Keratinocyte (primary cell): ENCODE results near the gene DLL4. TPM values are rescaled to one million over a fixed set of nuclear protein-coding genes. Genes with fewer than 3 reads are reported as not detected.

Experiments
- DNase-seq: peaks from one replicate; pipeline ENCODE4 v3.0.0-alpha.2; 2011; ENCODE audit warnings: low read depth, missing footprints, low spot score
- FAIRE-seq: peaks from 2 replicates; lab custom pipeline; 2011; peaks lifted over from hg19 to GRCh38; lab: Jason Lieb, UNC
- H2AFZ ChIP-seq: 2 replicates; pipeline ENCODE4 v1.6.0; 2012; ENCODE audit warnings: low read length, control low read depth, inconsistent platforms; ENCODE audit not compliant: control insufficient read depth
- H3K27ac ChIP-seq: 2 replicates; pipeline ENCODE4 v1.5.1; 2011; ENCODE audit warnings: low read length; ENCODE audit not compliant: control insufficient read depth, insufficient read depth
- H3K27me3 ChIP-seq: 3 replicates; pipeline ENCODE4 v1.6.0; 2011; ENCODE audit warnings: low read length; ENCODE audit not compliant: control insufficient read depth, insufficient read depth; ENCODE audit errors: extremely low read depth
- H3K36me3 ChIP-seq, 2 experiments: 2 replicates in 1 of 2; 3 replicates in 1 of 2; pipeline ENCODE4 v1.5.1; 2011; ENCODE audit warnings: low read length in 2 of 2, mild to moderate bottlenecking in 1 of 2; ENCODE audit not compliant: control insufficient read depth in 2 of 2, insufficient read depth in 2 of 2; ENCODE audit errors: extremely low read depth in 1 of 2
- H3K4me1 ChIP-seq: 3 replicates; pipeline ENCODE4 v1.5.1; 2011; ENCODE audit warnings: low read length; ENCODE audit not compliant: control insufficient read depth, insufficient read depth; ENCODE audit errors: extremely low read depth
- H3K4me2 ChIP-seq: 3 replicates; pipeline ENCODE4 v1.6.0; 2011; ENCODE audit warnings: low read depth, low read length; ENCODE audit not compliant: control insufficient read depth, insufficient read depth; ENCODE audit errors: extremely low read depth
- H3K4me3 ChIP-seq, 3 experiments: fragments of 200-600 bp in 1 of 3; sonication (generic) in 1 of 3; 2 replicates in 2 of 3; 3 replicates in 1 of 3; pipeline ENCODE4 v1.5.1; 2011 to 2016; ENCODE audit warnings: low read length in 3 of 3, mild to moderate bottlenecking in 3 of 3, control low read depth in 2 of 3, inconsistent platforms in 1 of 3, low read depth in 1 of 3, mixed read lengths in 1 of 3, mixed run types in 1 of 3, moderate library complexity in 1 of 3; ENCODE audit not compliant: control insufficient read depth in 2 of 3, insufficient read depth in 2 of 3; ENCODE audit errors: extremely low read depth in 1 of 3
- H3K79me2 ChIP-seq: 2 replicates; pipeline ENCODE4 v1.6.0; 2012; ENCODE audit warnings: low read length; ENCODE audit not compliant: control insufficient read depth, insufficient read depth
- H3K9ac ChIP-seq: 3 replicates; pipeline ENCODE4 v1.6.0; 2011; ENCODE audit warnings: low read length; ENCODE audit not compliant: control insufficient read depth, insufficient read depth; ENCODE audit errors: extremely low read depth
- H3K9me1 ChIP-seq: 3 replicates; pipeline ENCODE4 v1.6.0; 2011; ENCODE audit warnings: low read length; ENCODE audit not compliant: control insufficient read depth, insufficient read depth; ENCODE audit errors: extremely low read depth
- H3K9me3 ChIP-seq: 2 replicates; pipeline ENCODE4 v1.5.1; 2012; ENCODE audit warnings: low read depth, low read length; ENCODE audit not compliant: control insufficient read depth
- H4K20me1 ChIP-seq: 3 replicates; pipeline ENCODE4 v1.6.0; 2011; ENCODE audit warnings: low read length; ENCODE audit not compliant: control insufficient read depth, insufficient read depth; ENCODE audit errors: extremely low read depth
- CTCF ChIP-seq, 3 experiments: IDR thresholded peaks in 1 of 3; conservative IDR thresholded peaks in 1 of 3; optimal IDR thresholded peaks in 1 of 3; 2 replicates in 2 of 3; 3 replicates in 1 of 3; pipeline versions ENCODE3 to v1.5.1; 2011; ENCODE audit warnings: low read length in 3 of 3, mild to moderate bottlenecking in 3 of 3, moderate library complexity in 2 of 3, control low read depth in 1 of 3, inconsistent platforms in 1 of 3; ENCODE audit not compliant: insufficient read depth in 2 of 3; ENCODE audit errors: extremely low read depth in 1 of 3
- EZH2 ChIP-seq: IDR thresholded peaks from one replicate; pipeline ENCODE4 v1.6.1; 2012; ENCODE audit warnings: inconsistent platforms, mild to moderate bottlenecking, low read length, moderate library complexity
- dilution Hi-C: fragments of 300-500 bp; cut with MboI; formaldehyde crosslinking; loops from one replicate; pipeline ENCODE4 v1.7.0; 2020; ENCODE audit warnings: low sequenced_read_pairs; ENCODE audit not compliant: extremely low pct_ligation_motif_present
- polyA plus RNA-seq, 5 experiments: library from polyadenylated mRNA; depleted of rRNA in 3 of 5; stranded (reverse) in 3 of 5; stranded (forward) in 1 of 5; unstranded in 1 of 5; fragments of >200 nt; gene quantifications; 1 replicate in 1 of 5; 2 replicates in 3 of 5; 3 replicates in 1 of 5; pipeline versions ENCODE4 v1.2.1 to v1.2.3, GENCODE V29; 2011 to 2012; ENCODE audit warnings: missing spikeins in 2 of 5, low read depth in 1 of 5, low replicate concordance in 1 of 5

DLL4 gene
- polyA plus RNA-seq, 1 donor (not counting 4 experiments of a cell fraction or from before 2014, with no cell fraction given) = not detected

GRCh38 chr15:40932649-40933516, 3.7 kb downstream of the DLL4 start:
- no peak overlapping the region for H3K27ac ChIP-seq
- H3K4me1 ChIP-seq = peaks cover 15% of the 10 kb centered on the region
- no peak for TF ChIP-seq CTCF (optimal IDR thresholded peaks at IDR 0.05 in 1 of 3, IDR thresholded peaks at IDR 0.05 in 1 of 3, conservative IDR thresholded peaks at IDR 0.05 in 1 of 3; ENCODE audit: extremely low read depth in 1 of 3, insufficient read depth in 2 of 3, low read length in 3 of 3)
- no peak for TF ChIP-seq EZH2
- H3K36me3 ChIP-seq = no peaks in the 10 kb centered on the region
- dilution Hi-C loops = no loop called here
- H3K4me2 ChIP-seq = no peak overlapping the region
- H3K27me3 ChIP-seq = peaks cover 57% of the 10 kb centered on the region
- no peaks in the 10 kb centered on the region for H3K9me3 ChIP-seq
- H2AFZ ChIP-seq = no peak overlapping the region
- H3K9ac ChIP-seq = no peak overlapping the region
- no peak overlapping the region for H3K4me3 ChIP-seq
- no peaks in the 10 kb centered on the region for H3K79me2 ChIP-seq
- FAIRE-seq (no peak), DNase-seq (no peak)
- H3K9me1 ChIP-seq = no peaks in the 10 kb centered on the region
- peaks cover 2% of the 10 kb centered on the region for H4K20me1 ChIP-seq

GRCh38 chr15:40933517-40933902, 4.4 kb downstream of the DLL4 start:
- FAIRE-seq = no peak

More at GRCh38 chr15:40933517-40933902, 4.4 kb downstream of the DLL4 start:
- Histone ChIP-seq H3K4me3 (no peak overlapping the region), H3K36me3 (no peaks in the 10 kb centered on the region), H3K27ac (no peak overlapping the region), H3K4me1 (peaks cover 12% of the 10 kb centered on the region), H2AFZ (no peak overlapping the region), H3K9me3 (no peaks in the 10 kb centered on the region), H3K79me2 (no peaks in the 10 kb centered on the region), H3K27me3 (peaks cover 52% of the 10 kb centered on the region), H3K4me2 (no peak overlapping the region), H3K9me1 (no peaks in the 10 kb centered on the region), H3K9ac (no peak overlapping the region), H4K20me1 (peaks cover 2% of the 10 kb centered on the region)
- DNase-seq = no peak
- dilution Hi-C loops = no loop called here
- TF ChIP-seq EZH2 = no peak
- TF ChIP-seq CTCF (optimal IDR thresholded peaks at IDR 0.05 in 1 of 3, IDR thresholded peaks at IDR 0.05 in 1 of 3, conservative IDR thresholded peaks at IDR 0.05 in 1 of 3; ENCODE audit: extremely low read depth in 1 of 3, insufficient read depth in 2 of 3, low read length in 3 of 3) = no peak
